Measurements from ENCODE around the gene ANKRD33.

Gene ANKRD33

GRCh38 chr12:51855586-51856428 lies 32.1 kb upstream of the ANKRD33 start:
- in situ Hi-C loops (cut with MboI; ENCODE audit: low sequenced_read_pairs) = no loop called here

- in situ Hi-C loops (cut with MboI; ENCODE audit: low sequenced_read_pairs) = no loop called here
These were observed 26.9 kb upstream of the ANKRD33 start for GRCh38 chr12:51860986-51861385.

GRCh38 chr12:51862947-51863346 lies 25.0 kb upstream of the ANKRD33 start:
- in situ Hi-C loops (cut with MboI; ENCODE audit: low sequenced_read_pairs) = no loop called here

GRCh38 chr12:51863363-51863932 lies 24.5 kb upstream of the ANKRD33 start:
- in situ Hi-C loops (cut with MboI; ENCODE audit: low sequenced_read_pairs) = no loop called here

GRCh38 chr12:51863933-51864832 lies 23.7 kb upstream of the ANKRD33 start:
- in situ Hi-C loops (cut with MboI; ENCODE audit: low sequenced_read_pairs) = no loop called here

GRCh38 chr12:51864833-51865670 lies 22.9 kb upstream of the ANKRD33 start:
- in situ Hi-C loops (cut with MboI; ENCODE audit: low sequenced_read_pairs) = no loop called here

- in situ Hi-C loops (cut with MboI; ENCODE audit: low sequenced_read_pairs) = no loop called here
These were observed 22.1 kb upstream of the ANKRD33 start for GRCh38 chr12:51865757-51866270.

GRCh38 chr12:51866324-51866723 lies 21.6 kb upstream of the ANKRD33 start:
- in situ Hi-C loops (cut with MboI; ENCODE audit: low sequenced_read_pairs) = no loop called here

GRCh38 chr12:51866762-51867161 lies 21.1 kb upstream of the ANKRD33 start:
- in situ Hi-C loops (cut with MboI; ENCODE audit: low sequenced_read_pairs) = no loop called here

- in situ Hi-C loops (cut with MboI; ENCODE audit: low sequenced_read_pairs) = no loop called here
These were observed 20.5 kb upstream of the ANKRD33 start for GRCh38 chr12:51867371-51867770.

GRCh38 chr12:51867796-51868428 lies 20.0 kb upstream of the ANKRD33 start:
- in situ Hi-C loops (cut with MboI; ENCODE audit: low sequenced_read_pairs) = no loop called here

GRCh38 chr12:51868821-51869495 lies 18.9 kb upstream of the ANKRD33 start:
- in situ Hi-C loops (cut with MboI; ENCODE audit: low sequenced_read_pairs) = no loop called here

- in situ Hi-C loops (cut with MboI; ENCODE audit: low sequenced_read_pairs) = no loop called here
These were observed 18.4 kb upstream of the ANKRD33 start for GRCh38 chr12:51869496-51869865.

- in situ Hi-C loops (cut with MboI; ENCODE audit: low sequenced_read_pairs) = no loop called here
These were observed 18.0 kb upstream of the ANKRD33 start for GRCh38 chr12:51869931-51870330.

GRCh38 chr12:51870504-51870903 lies 17.4 kb upstream of the ANKRD33 start:
- in situ Hi-C loops (cut with MboI; ENCODE audit: low sequenced_read_pairs) = no loop called here

- in situ Hi-C loops (cut with MboI; ENCODE audit: low sequenced_read_pairs) = no loop called here
These were observed 16.8 kb upstream of the ANKRD33 start for GRCh38 chr12:51871126-51871525.

GRCh38 chr12:51871918-51872688 lies 15.8 kb upstream of the ANKRD33 start:
- in situ Hi-C loops (cut with MboI; ENCODE audit: low sequenced_read_pairs) = no loop called here

- in situ Hi-C loops (cut with MboI; ENCODE audit: low sequenced_read_pairs) = no loop called here
These were observed 15.3 kb upstream of the ANKRD33 start for GRCh38 chr12:51872689-51872981.
